ENCODE measurements around the gene SLC39A7. TPM values are rescaled to one million over a fixed set of nuclear protein-coding genes. Genes with fewer than 3 reads are reported as not detected.

The SLC39A7 gene
- total RNA-seq, 4 donors from 2014 or later = 54.6 to 79.9 (median 66.4) TPM

DNA sequence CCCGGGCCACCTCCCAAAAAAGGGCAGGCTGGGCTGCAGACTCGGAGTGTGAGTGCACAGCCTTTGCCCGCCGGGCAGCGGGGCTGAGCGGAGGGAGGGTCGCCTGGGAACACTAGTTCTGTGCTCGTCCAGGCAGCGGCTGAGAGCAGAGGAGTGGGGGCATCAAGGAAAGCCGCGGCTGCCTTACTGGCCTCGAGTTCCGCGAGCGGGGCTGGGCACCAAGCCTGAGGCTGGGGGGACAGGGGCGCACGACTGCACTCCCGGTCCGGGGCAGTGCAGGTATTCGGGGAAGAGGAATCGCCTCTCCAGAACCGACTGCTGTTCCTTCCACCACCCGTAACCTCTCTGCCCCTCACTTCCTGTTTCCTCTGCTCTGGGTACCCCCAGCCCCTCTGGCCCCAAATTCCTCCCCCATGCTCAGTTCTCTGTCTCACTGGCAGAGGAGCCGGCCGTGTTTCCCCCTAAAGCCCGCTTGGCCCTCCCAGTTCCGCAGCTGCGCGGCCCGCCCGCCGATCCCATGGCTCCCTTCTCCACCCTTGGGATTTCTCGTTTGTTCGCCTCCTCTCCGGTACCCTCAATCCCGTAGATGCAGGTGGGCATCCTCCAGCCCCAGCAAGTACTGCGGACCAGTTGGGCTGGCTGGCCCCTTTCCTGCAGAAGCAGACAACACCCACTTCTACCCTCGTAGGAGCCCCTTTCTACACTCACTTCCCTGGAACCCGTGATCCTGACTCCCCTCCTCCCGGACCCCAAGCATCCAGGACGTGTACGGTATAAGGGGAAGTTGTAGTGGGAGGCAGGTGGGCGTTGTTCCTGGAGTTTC is 12.7 kb downstream of the SLC39A7 start:
- TF ChIP-seq, protein P1, sequence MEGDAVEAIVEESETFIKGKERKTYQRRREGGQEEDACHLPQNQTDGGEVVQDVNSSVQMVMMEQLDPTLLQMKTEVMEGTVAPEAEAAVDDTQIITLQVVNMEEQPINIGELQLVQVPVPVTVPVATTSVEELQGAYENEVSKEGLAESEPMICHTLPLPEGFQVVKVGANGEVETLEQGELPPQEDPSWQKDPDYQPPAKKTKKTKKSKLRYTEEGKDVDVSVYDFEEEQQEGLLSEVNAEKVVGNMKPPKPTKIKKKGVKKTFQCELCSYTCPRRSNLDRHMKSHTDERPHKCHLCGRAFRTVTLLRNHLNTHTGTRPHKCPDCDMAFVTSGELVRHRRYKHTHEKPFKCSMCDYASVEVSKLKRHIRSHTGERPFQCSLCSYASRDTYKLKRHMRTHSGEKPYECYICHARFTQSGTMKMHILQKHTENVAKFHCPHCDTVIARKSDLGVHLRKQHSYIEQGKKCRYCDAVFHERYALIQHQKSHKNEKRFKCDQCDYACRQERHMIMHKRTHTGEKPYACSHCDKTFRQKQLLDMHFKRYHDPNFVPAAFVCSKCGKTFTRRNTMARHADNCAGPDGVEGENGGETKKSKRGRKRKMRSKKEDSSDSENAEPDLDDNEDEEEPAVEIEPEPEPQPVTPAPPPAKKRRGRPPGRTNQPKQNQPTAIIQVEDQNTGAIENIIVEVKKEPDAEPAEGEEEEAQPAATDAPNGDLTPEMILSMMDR (IDR thresholded peaks at IDR 0.05) = no peak
- peak in 1 of 2 donors; percentile 10 for TF ChIP-seq POLR2A (IDR thresholded peaks at IDR 0.05)
- peak; percentile 35 for ATAC-seq
- WGBS, 2 donors (ENCODE audit: low coverage in 1 of 2) = 1% methylated on average over 21 of the region's 43 CpGs; no CpG with 5 or more reads in 1 of the 2 donors
- Histone ChIP-seq H3K27me3 (no peaks in the 10 kb centered on the region), H3K27ac (peak overlapping the region in 3 of 4 donors; percentile 11 to 65 (median 35)), H3K4me1 (peaks cover 0 to 39% (median 7%) of the 10 kb centered on the region in 3 donors), H3K9me3 (no peaks in the 10 kb centered on the region), H3K4me3 (peak overlapping the region; percentile 8 to 55), H3K36me3 (peaks cover 0 to 29% of the 10 kb centered on the region in 2 donors)

DNA sequence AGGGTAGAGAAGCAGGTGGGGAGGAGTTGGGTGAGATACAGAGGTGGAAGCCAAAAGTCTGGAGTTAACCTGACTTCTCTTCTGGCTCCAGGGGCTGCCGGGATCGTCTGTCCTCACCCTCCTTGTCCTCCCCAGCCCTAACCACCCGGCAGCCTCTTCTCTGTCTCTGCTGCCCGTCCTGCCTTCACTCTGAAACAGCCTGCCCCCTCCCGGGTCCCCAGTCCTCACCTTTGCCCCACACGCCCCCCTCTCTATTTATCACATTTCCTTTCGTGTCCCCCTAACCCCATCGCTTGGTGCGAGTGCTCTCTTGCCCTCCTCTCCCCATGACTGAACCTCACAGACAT is 13.3 kb downstream of the SLC39A7 start:
- no peaks in the 10 kb centered on the region for H3K9me3 ChIP-seq
- no peak for ATAC-seq
- peaks cover 0 to 29% of the 10 kb centered on the region in 2 donors for H3K36me3 ChIP-seq
- H3K4me3 ChIP-seq = peak overlapping the region in 1 of 2 donors; percentile 55
- H3K4me1 ChIP-seq = peaks cover 0 to 34% (median 7%) of the 10 kb centered on the region in 3 donors
- 4% methylated on average over 8 of the region's 9 CpGs; no CpG with 5 or more reads in 1 of the 2 donors for WGBS, 2 donors (ENCODE audit: low coverage in 1 of 2)
- no peaks in the 10 kb centered on the region for H3K27me3 ChIP-seq
- H3K27ac ChIP-seq = peak overlapping the region in 2 of 4 donors; percentile 33 to 65
- TF ChIP-seq, protein P1 (IDR thresholded peaks at IDR 0.05) = no peak
- TF ChIP-seq POLR2AphosphoS5 (IDR thresholded peaks at IDR 0.05) = no peak

DNA sequence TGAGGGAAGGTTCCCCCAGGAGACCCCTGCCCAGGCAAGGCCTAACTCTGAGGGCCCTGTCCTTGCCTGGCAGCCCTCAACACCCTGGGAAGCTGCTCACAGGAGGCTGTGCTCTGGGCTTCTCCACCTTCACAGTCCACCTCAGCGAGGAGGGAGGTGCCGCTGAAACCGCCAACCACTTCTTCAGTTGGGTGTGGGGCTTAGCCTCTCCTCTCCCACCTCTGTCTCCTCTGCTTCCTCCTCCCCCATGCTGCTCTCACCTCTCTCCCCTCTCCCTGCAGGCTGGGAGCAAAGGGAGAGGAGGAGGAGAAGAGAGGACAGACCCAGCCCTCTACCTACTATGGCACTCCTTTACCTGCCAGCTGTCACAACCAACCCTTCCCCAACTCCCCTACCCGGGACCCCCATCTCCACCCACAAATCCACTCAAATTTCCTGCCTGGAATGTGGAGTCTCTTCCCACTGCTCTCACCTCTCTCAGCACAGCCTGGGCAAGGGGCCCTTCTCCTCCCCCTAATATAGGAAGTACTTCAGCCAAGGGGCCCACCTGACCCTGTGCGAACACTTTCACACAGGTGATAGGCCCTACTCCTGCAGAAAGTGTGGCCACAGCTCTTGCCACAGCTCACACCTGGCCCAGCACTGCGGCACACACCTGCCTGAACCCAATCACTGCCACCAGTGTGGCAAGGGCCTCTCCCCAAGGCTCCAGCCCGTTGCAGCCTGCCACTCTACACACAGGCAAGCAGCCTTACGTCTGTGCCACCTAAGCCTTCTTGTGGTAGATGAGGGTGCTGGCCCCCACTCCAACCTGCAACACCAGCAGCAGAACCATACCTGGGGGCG is 14.8 kb downstream of the SLC39A7 start:
- TF ChIP-seq POLR2AphosphoS5 (IDR thresholded peaks at IDR 0.05) (no peak), POLR2A (IDR thresholded peaks at IDR 0.05) (no peak), EP300 (IDR thresholded peaks at IDR 0.05) (no peak)
- TF ChIP-seq, protein P1 (IDR thresholded peaks at IDR 0.05) = no peak
- Histone ChIP-seq H3K4me1 (peaks cover 0 to 23% (median 7%) of the 10 kb centered on the region in 3 donors), H3K27ac (no peak overlapping the region), H3K27me3 (peaks cover 14% of the 10 kb centered on the region), H3K9me3 (no peaks in the 10 kb centered on the region), H3K4me3 (no peak overlapping the region), H3K36me3 (peaks cover 0 to 17% of the 10 kb centered on the region in 2 donors)
- ATAC-seq = no peak
- 50 to 57% methylated on average over 1 of the region's 9 CpGs for WGBS, 2 donors (ENCODE audit: low coverage in 1 of 2)

DNA sequence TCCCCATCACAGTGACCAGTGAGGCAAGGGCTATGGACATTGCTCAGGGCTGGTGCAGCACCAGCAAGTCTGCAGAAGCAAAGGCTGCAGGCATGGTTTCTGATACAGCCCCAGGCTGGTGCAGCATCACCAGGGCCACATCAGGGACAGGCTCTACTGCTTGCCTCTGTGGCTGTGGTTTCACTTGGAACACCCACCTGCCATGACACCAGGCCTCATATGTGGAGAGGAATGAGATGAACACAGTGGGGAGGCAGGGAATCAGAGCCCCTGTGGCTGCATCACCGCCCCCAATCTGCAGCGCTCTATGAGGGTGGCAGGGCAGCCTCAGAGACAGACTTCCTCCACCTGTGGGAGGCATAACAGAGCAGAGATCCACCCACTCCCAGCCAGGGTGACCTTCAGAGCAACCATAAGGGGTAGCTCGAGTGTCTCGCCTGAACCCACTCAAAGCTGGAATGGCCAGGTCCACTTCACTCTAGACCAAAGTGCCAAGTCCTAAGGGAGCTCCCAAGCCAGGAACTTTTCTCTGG is 15.5 kb downstream of the SLC39A7 start:
- ATAC-seq = no peak
- WGBS, 2 donors (ENCODE audit: low coverage in 1 of 2) = no CpG with 5 or more reads among the region's 4 CpGs
- H3K9me3 ChIP-seq = no peaks in the 10 kb centered on the region

More for the DNA sequence above, 15.5 kb downstream of the SLC39A7 start:
- peaks cover 0 to 10% of the 10 kb centered on the region in 2 donors for H3K36me3 ChIP-seq
- TF ChIP-seq, protein P1 (IDR thresholded peaks at IDR 0.05) = no peak
- TF ChIP-seq POLR2A (IDR thresholded peaks at IDR 0.05) = no peak
- no peak for TF ChIP-seq EP300 (IDR thresholded peaks at IDR 0.05)
- TF ChIP-seq POLR2AphosphoS5 (IDR thresholded peaks at IDR 0.05) = no peak
- no peak overlapping the region for H3K4me3 ChIP-seq
- H3K27me3 ChIP-seq = peaks cover 20% of the 10 kb centered on the region
- H3K4me1 ChIP-seq = peaks cover 0 to 23% (median 7%) of the 10 kb centered on the region in 3 donors
- H3K27ac ChIP-seq = no peak overlapping the region

All from gastroesophageal sphincter (tissue), 4 donors.